Activated gamma-delta T cell (primary cell): ENCODE results near the gene ME2.
"Not testable (repeated sequence)": the region's sequence is repeated elsewhere in the genome, so short reads cannot be mapped to it uniquely, and the experiment has no call there.

Experiments used
- DNase-seq: peaks from one replicate; lab custom pipeline; 2025; lab: John Stamatoyannopoulos, UW

The ME2 gene

GRCh38 chr18:50973367-50974126 lies 94.6 kb downstream of the ME2 start:
- DNase-seq: no peak

- no peak for DNase-seq
Observed at GRCh38 chr18:50977037-50977760, 98.3 kb downstream of the ME2 start.

- DNase-seq: no peak
Observed at GRCh38 chr18:50981381-50981780, 102.5 kb downstream of the ME2 start.

- DNase-seq: no peak
Observed at GRCh38 chr18:50982086-50982801, 103.3 kb downstream of the ME2 start.

- no peak for DNase-seq
Observed at GRCh38 chr18:50982802-50983179, 103.9 kb downstream of the ME2 start.

GRCh38 chr18:50986360-50987087 lies 107.6 kb downstream of the ME2 start:
- no peak for DNase-seq

- DNase-seq: no peak
Observed at GRCh38 chr18:50987261-50987660, 108.3 kb downstream of the ME2 start.

GRCh38 chr18:50989711-50990110 lies 110.8 kb downstream of the ME2 start:
- no peak for DNase-seq

- no peak for DNase-seq
Observed at GRCh38 chr18:50992351-50992762, 113.4 kb downstream of the ME2 start.

- DNase-seq: no peak
Observed at GRCh38 chr18:50994031-50994430, 115.1 kb downstream of the ME2 start.

- not testable (repeated sequence) for DNase-seq
Observed at GRCh38 chr18:51003174-51003573, 124.3 kb downstream of the ME2 start.
